Heart left ventricle (tissue), 16 donors: ENCODE data around the gene LHCGR. TPM values are rescaled to one million over a fixed set of nuclear protein-coding genes. Genes with fewer than 3 reads are reported as not detected.

Experiments used
- ATAC-seq, 4 donors: fragments of 200-7000 bp; cut with Tn5 transposase; one replicate each; pipeline ENCODE4 v1.9.1; 2020 to 2022; ENCODE audit warnings: moderate library complexity in 4 of 4, mild to moderate bottlenecking in 3 of 4, moderate number of reproducible peaks in 1 of 4
- DNase-seq, 5 donors: peaks; one replicate each; pipeline ENCODE4 v3.0.0-alpha.2; 2020
- H3K27ac ChIP-seq, 12 donors: fragments of 200-600 bp; sonication (generic) in 4 of 12; one replicate each; pipeline versions ENCODE4 v1.5.0 to v1.8.0; 2016 to 2022; ENCODE audit warnings: mild to moderate bottlenecking in 2 of 12
- H3K27me3 ChIP-seq, 9 donors: fragments of 200-600 bp; sonication (generic) in 2 of 9; one replicate each; pipeline versions ENCODE4 v1.5.1 to v1.8.0; 2016 to 2022; ENCODE audit warnings: mild to moderate bottlenecking in 3 of 9
- H3K36me3 ChIP-seq, 9 donors: fragments of 200-600 bp; sonication (generic) in 2 of 9; one replicate each; pipeline versions ENCODE4 v1.5.0 to v1.8.0; 2018 to 2022; ENCODE audit warnings: mild to moderate bottlenecking in 2 of 9
- H3K4me1 ChIP-seq, 12 donors: fragments of 200-600 bp; sonication (generic) in 4 of 12; one replicate each; pipeline versions ENCODE4 v1.5.0 to v1.8.0; 2016 to 2022; ENCODE audit warnings: mild to moderate bottlenecking in 3 of 12
- H3K4me3 ChIP-seq, 12 donors: fragments of 200-600 bp; sonication (generic) in 4 of 12; one replicate each; pipeline versions ENCODE4 v1.5.0 to v1.8.0; 2017 to 2022; ENCODE audit warnings: mild to moderate bottlenecking in 9 of 12, moderate library complexity in 4 of 12
- H3K9me3 ChIP-seq, 12 donors: fragments of 200-600 bp; sonication (generic) in 4 of 12; one replicate each; pipeline versions ENCODE4 v1.5.0 to v1.8.0; 2016 to 2022; ENCODE audit warnings: mild to moderate bottlenecking in 1 of 12
- POLR2A ChIP-seq, 2 donors: fragments of 450-650 bp; IDR thresholded peaks; one replicate each; pipeline ENCODE4 v1.6.1; 2017; ENCODE audit warnings: antibody characterized with exemption in 2 of 2, mild to moderate bottlenecking in 2 of 2, moderate library complexity in 2 of 2
- WGBS, 4 donors: extraction: QIAGEN DNeasy Blood & Tissue Kit in 2 of 4; methylation state at CpG; one replicate each; pipeline versions ENCODE4 v1.1.5 to v1.1.7; 2013 to 2018; 5-methylcytosine and 5-hydroxymethylcytosine counted together
- intact Hi-C, 10 donors: fragments of 100-400 bp; cut with DNase I; formaldehyde crosslinking; loops; one replicate each; pipeline versions ENCODE4 v1.11.1 to v1.14.2; 2022
- polyA plus RNA-seq, 2 donors: library from polyadenylated mRNA; stranded (reverse); fragments of 200-250 nt; gene quantifications; one replicate each; pipeline ENCODE4 v1.2.3, GENCODE V29; 2013
- total RNA-seq, 9 donors: library from RNA; depleted of rRNA in 2 of 9; stranded (reverse); fragments of >200 nt in 2 of 9; fragmentation: NEBNext Ultra II Directional in 3 of 9; extraction: Animal tissue kit (Norgen Biotek cat#: 25700) in 3 of 9; gene quantifications; one replicate each; pipeline versions ENCODE4 v1.1.0 to v1.2.4, GENCODE V29; 2016 to 2023
- TF ChIP-seq, protein P1 (sequence below), 12 donors: fragments of 200-600 bp; sonication (generic) in 4 of 12; IDR thresholded peaks; one replicate each; pipeline versions ENCODE4 v1.5.0 to v1.8.0; 2018 to 2022; ENCODE audit warnings: antibody characterized with exemption in 12 of 12, mild to moderate bottlenecking in 5 of 12
- donor health status: ischemic (EF 13 %, LVEDD 7.1; RV severe dilation, severe dysfunction).
- donor health status: healthy with polysubstance abuse.
- donor health status: DM: no; HTN: yes; CAD: no.
- donor health status: DM: no; HTN: no; CAD: no.
- donor health status: ischemic (EF 25% LVEDD 6.9; RV normal size, moderate dysfunction).
- donor health status: ischemic (EF 25% LVEDD 5.7; RV mildly dilated, moderate dysfunction).
- donor health status: healthy.
- donor health status: DM: yes; HTN: yes; CAD: no.
- donor health status: ischemic (EF 35%, LVEDD 5.7; RV mildly dilated, moderate dysfunction).
- donor health status: nonischemic (EF 11% LVEDD 7.7; RV severe dilation, severe dysfunction).
- donor health status: DM: yes; HTN: yes; CAD: no.
- donor health status: PGD.
- donor health status: ischemic (EF 29% LVEDD 5.4; RV normal size, mild dysfunction).
- donor health status: nonischemic (EF 23%, LVEDD 6.1; RV moderate dilation, normal function).

LHCGR gene
- total and polyA plus RNA-seq, 11 donors = 0.09 to 1.4 (median 0.42) TPM; not detected in 6

GRCh38 chr2:48651158-48651790 lies 104.2 kb downstream of the LHCGR start:
- WGBS, 4 donors = 30 to 40% (median 38%) methylated on average over 4 of the region's 4 CpGs
- TF ChIP-seq, protein P1, sequence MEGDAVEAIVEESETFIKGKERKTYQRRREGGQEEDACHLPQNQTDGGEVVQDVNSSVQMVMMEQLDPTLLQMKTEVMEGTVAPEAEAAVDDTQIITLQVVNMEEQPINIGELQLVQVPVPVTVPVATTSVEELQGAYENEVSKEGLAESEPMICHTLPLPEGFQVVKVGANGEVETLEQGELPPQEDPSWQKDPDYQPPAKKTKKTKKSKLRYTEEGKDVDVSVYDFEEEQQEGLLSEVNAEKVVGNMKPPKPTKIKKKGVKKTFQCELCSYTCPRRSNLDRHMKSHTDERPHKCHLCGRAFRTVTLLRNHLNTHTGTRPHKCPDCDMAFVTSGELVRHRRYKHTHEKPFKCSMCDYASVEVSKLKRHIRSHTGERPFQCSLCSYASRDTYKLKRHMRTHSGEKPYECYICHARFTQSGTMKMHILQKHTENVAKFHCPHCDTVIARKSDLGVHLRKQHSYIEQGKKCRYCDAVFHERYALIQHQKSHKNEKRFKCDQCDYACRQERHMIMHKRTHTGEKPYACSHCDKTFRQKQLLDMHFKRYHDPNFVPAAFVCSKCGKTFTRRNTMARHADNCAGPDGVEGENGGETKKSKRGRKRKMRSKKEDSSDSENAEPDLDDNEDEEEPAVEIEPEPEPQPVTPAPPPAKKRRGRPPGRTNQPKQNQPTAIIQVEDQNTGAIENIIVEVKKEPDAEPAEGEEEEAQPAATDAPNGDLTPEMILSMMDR (IDR thresholded peaks at IDR 0.05) = no peak
- TF ChIP-seq POLR2A (IDR thresholded peaks at IDR 0.05) = no peak
- intact Hi-C loops = no loop called here
- Histone ChIP-seq H3K4me1 (no peaks in the 10 kb centered on the region), H3K27ac (no peak overlapping the region), H3K9me3 (no peaks in the 10 kb centered on the region), H3K36me3 (peaks cover 0 to 5% (median 0%) of the 10 kb centered on the region in 9 donors), H3K4me3 (no peak overlapping the region), H3K27me3 (no peaks in the 10 kb centered on the region)
- no peak for ATAC-seq
- DNase-seq = no peak

- TF ChIP-seq POLR2A (IDR thresholded peaks at IDR 0.05) = no peak
- TF ChIP-seq, protein P1 (IDR thresholded peaks at IDR 0.05) = no peak
- H3K36me3 ChIP-seq = no peaks in the 10 kb centered on the region
- no peak overlapping the region for H3K4me3 ChIP-seq
- 50 to 70% (median 56%) methylated on average over 1 of the region's 1 CpG for WGBS, 4 donors
- H3K4me1 ChIP-seq = no peaks in the 10 kb centered on the region
- H3K9me3 ChIP-seq = peaks cover 0 to 21% (median 0%) of the 10 kb centered on the region in 12 donors
- intact Hi-C loops = no loop called here
- no peak overlapping the region for H3K27ac ChIP-seq
- no peaks in the 10 kb centered on the region for H3K27me3 ChIP-seq
- no peak for DNase-seq
- no peak for ATAC-seq
Observed at GRCh38 chr2:48638261-48638660, 117.3 kb downstream of the LHCGR start.

Other genes with a start within 250 kb of the LHCGR start
- 1 to 10 TPM; 2.8 to 8.6 (median 4.6) TPM for gene STON1, start 225.6 kb downstream of the LHCGR start, total RNA-seq
- gene STON1, start 225.6 kb downstream of the LHCGR start, polyA plus RNA-seq = 1 to 10 TPM; 2.6 TPM
- under 1 TPM in 2 of 9 donors, not detected in 7; 0.63 to 0.95 TPM for gene GTF2A1L, start 137.9 kb downstream of the LHCGR start, total RNA-seq
- under 1 TPM in 1 of 2 donors, not detected in 1; 0.14 TPM for gene GTF2A1L, start 137.9 kb downstream of the LHCGR start, polyA plus RNA-seq